Mesenchymal stem cell (in vitro differentiated cells and primary cell): ENCODE data around the gene SLC35C1.

Source experiments
- DNase-seq: peaks from one replicate; pipeline ENCODE4 v3.0.0-alpha.2; 2013
- H2AFZ ChIP-seq: one replicate; pipeline ENCODE4 v1.6.1; 2013; ENCODE audit warnings: low read depth, mild to moderate bottlenecking, control low read depth, inconsistent platforms, low read length, moderate library complexity
- H2AK5ac ChIP-seq: 2 replicates; pipeline ENCODE4 v1.6.1; 2013; ENCODE audit warnings: low read length, moderate library complexity, mild to moderate bottlenecking, inconsistent platforms; ENCODE audit not compliant: severe bottlenecking
- H2BK120ac ChIP-seq: one replicate; pipeline ENCODE4 v1.6.1; 2013; ENCODE audit warnings: low read depth, mild to moderate bottlenecking, inconsistent platforms, low read length, moderate library complexity
- H2BK12ac ChIP-seq, 2 experiments: one replicate each; pipeline ENCODE4 v1.6.1; 2013; ENCODE audit warnings: inconsistent platforms in 2 of 2, low read length in 2 of 2, mild to moderate bottlenecking in 2 of 2, moderate library complexity in 2 of 2, control low read depth in 1 of 2
- H2BK15ac ChIP-seq: one replicate; pipeline ENCODE4 v1.6.1; 2013; ENCODE audit warnings: mild to moderate bottlenecking, low read depth, inconsistent platforms; ENCODE audit not compliant: poor library complexity, severe bottlenecking
- H2BK5ac ChIP-seq: 2 replicates; pipeline ENCODE4 v1.6.1; 2013; ENCODE audit warnings: low read depth, mild to moderate bottlenecking, low read length, control low read depth, inconsistent platforms; ENCODE audit not compliant: poor library complexity, severe bottlenecking
- H3K14ac ChIP-seq, 2 experiments: one replicate each; pipeline ENCODE4 v1.6.1; 2013; ENCODE audit warnings: inconsistent platforms in 2 of 2, low read length in 2 of 2, control low read depth in 1 of 2, mild to moderate bottlenecking in 1 of 2, moderate library complexity in 1 of 2
- H3K18ac ChIP-seq, 2 experiments: one replicate each; pipeline ENCODE4 v1.6.1; 2013; ENCODE audit warnings: inconsistent platforms in 2 of 2, low read length in 2 of 2, control low read depth in 1 of 2, low read depth in 1 of 2, mild to moderate bottlenecking in 1 of 2
- H3K23ac ChIP-seq, 2 experiments: one replicate each; pipeline ENCODE4 v1.6.1; 2013; ENCODE audit warnings: inconsistent platforms in 2 of 2, low read length in 2 of 2, mild to moderate bottlenecking in 2 of 2, moderate library complexity in 2 of 2, control low read depth in 1 of 2
- H3K27ac ChIP-seq: 2 replicates; pipeline ENCODE4 v1.5.1; 2013; ENCODE audit warnings: mild to moderate bottlenecking, moderate library complexity, low read length, control low read depth, inconsistent platforms; ENCODE audit not compliant: poor library complexity, severe bottlenecking
- H3K27me3 ChIP-seq, 2 experiments: 2 replicates each; pipeline versions ENCODE4 v1.6.1 to v1.7.0; 2013; ENCODE audit warnings: low read length in 2 of 2, mild to moderate bottlenecking in 2 of 2, moderate library complexity in 2 of 2, control low read depth in 1 of 2, inconsistent platforms in 1 of 2; ENCODE audit not compliant: control insufficient read depth in 1 of 2, insufficient read depth in 1 of 2
- H3K36me3 ChIP-seq, 2 experiments: 2 replicates each; pipeline versions ENCODE4 v1.6.1 to v1.7.0; 2013; ENCODE audit warnings: low read length in 2 of 2, control low read depth in 1 of 2, inconsistent platforms in 1 of 2, low read depth in 1 of 2, mild to moderate bottlenecking in 1 of 2; ENCODE audit not compliant: insufficient read depth in 2 of 2, control insufficient read depth in 1 of 2
- H3K4ac ChIP-seq, 2 experiments: one replicate each; pipeline ENCODE4 v1.6.1; 2013; ENCODE audit warnings: inconsistent platforms in 2 of 2, low read length in 2 of 2, mild to moderate bottlenecking in 2 of 2, moderate library complexity in 2 of 2, control low read depth in 1 of 2, low read depth in 1 of 2
- H3K4me1 ChIP-seq: 2 replicates; pipeline ENCODE4 v1.6.1; 2013; ENCODE audit warnings: low read depth, low read length, control low read depth; ENCODE audit not compliant: control insufficient read depth, insufficient read depth
- H3K4me2 ChIP-seq: 2 replicates; pipeline ENCODE4 v1.6.1; 2013; ENCODE audit warnings: low read length, mild to moderate bottlenecking, inconsistent platforms; ENCODE audit not compliant: poor library complexity, severe bottlenecking
- H3K4me3 ChIP-seq, 2 experiments: 2 replicates each; pipeline versions ENCODE4 v1.5.1 to v1.7.0; 2013; ENCODE audit warnings: low read length in 2 of 2, mild to moderate bottlenecking in 2 of 2, control low read depth in 1 of 2, low read depth in 1 of 2; ENCODE audit not compliant: insufficient read depth in 1 of 2
- H3K79me1 ChIP-seq: replicated peaks from 2 replicates; pipeline ENCODE4 v1.6.1; 2013; ENCODE audit warnings: mild to moderate bottlenecking, control low read depth, low read length, inconsistent platforms; ENCODE audit not compliant: poor library complexity, severe bottlenecking
- H3K9ac ChIP-seq: 2 replicates; pipeline ENCODE4 v1.7.0; 2013; ENCODE audit warnings: mild to moderate bottlenecking, low read length, moderate library complexity
- H3K9me3 ChIP-seq: 2 replicates; pipeline ENCODE4 v1.7.0; 2013; ENCODE audit warnings: mild to moderate bottlenecking, low read length; ENCODE audit not compliant: control insufficient read depth
- H4K8ac ChIP-seq: one replicate; pipeline ENCODE4 v1.6.1; 2013; ENCODE audit warnings: inconsistent platforms, mild to moderate bottlenecking, low read length, moderate library complexity
- H4K91ac ChIP-seq: one replicate; pipeline ENCODE4 v1.6.1; 2013; ENCODE audit warnings: mild to moderate bottlenecking, low read length, inconsistent platforms
- WGBS: methylation state at CpG from one replicate; pipeline ENCODE4 v1.1.7; 2013; ENCODE audit warnings: mixed read lengths; 5-methylcytosine and 5-hydroxymethylcytosine counted together

Gene SLC35C1

DNA sequence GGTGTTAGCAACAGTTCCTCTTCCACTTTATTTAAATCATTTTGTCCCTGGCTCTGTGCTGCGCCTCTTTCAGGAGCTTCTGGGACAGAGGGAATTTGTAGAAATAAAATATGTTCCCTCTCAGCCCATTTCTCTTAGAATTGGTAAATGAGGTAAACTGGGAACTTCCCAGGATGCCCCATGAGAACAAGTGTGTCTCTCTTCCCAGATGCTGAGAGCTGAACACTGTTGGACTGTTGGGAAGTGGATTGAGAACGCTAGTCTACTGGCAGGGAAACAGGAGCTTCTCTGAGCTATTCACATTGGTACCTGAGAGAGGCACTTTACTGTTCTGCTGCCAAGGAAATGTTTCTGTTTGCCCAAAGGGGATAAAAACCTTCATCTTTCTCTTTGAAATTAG, 46.3 kb downstream of the SLC35C1 start:
- DNase-seq = peak; percentile 23
- Histone ChIP-seq H3K4me2 (no peak overlapping the region), H3K4me1 (peaks cover 9% of the 10 kb centered on the region), H4K91ac (no peak overlapping the region), H2AK5ac (no peak overlapping the region), H3K36me3 (peaks cover 0 to 8% of the 10 kb centered on the region in 2 experiments), H4K8ac (no peak overlapping the region), H3K23ac (no peak overlapping the region), H2BK120ac (no peak overlapping the region), H3K27ac (no peak overlapping the region), H3K4me3 (no peak overlapping the region), H3K18ac (no peak overlapping the region), H3K9me3 (no peaks in the 10 kb centered on the region), H3K14ac (no peak overlapping the region), H2BK15ac (no peak overlapping the region), H3K79me1 (peaks cover 39% of the 10 kb centered on the region), H2BK12ac (no peak overlapping the region), H2BK5ac (no peak overlapping the region), H2AFZ (no peak overlapping the region), H3K27me3 (no peaks in the 10 kb centered on the region), H3K9ac (peak overlapping the region; percentile 31), H3K4ac (no peak overlapping the region)
- 92% methylated on average over 1 of the region's 2 CpGs for WGBS

DNA sequence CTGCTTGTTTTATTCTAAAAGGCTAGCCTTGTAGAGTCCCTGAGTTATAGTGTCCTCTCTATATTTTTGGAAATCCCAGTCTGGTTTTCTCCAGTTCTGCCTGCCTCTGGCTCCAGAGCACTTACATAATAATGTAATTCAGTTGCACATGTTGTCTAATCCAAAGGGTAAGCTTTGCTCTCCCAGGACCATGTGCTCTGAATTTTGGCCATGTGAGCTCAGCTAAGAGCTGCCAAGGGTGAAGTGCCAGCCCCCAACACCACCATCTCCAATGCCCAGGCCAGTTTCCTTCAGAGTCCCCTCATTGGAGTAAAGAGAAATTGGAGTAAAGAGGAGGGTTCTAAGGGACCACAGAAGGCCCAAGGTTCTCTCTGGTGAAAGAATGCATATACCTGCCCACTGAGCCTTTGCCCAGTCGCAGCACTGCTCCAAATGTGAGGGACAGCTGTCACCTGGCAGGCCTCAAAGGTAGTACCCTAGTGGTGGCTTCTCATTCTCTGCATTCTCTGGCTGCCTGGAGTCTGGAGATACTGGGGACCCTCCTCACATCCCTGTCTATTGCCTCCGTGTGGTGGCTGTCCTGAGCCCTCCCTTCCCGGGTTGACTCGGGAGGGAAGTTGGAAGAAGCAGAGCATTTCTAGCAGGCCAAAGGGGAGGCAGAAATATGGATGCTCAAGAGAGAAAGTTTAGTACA, 47.2 kb downstream of the SLC35C1 start:
- no peak overlapping the region for H3K4me3 ChIP-seq
- no peaks in the 10 kb centered on the region for H3K9me3 ChIP-seq
- no peak overlapping the region for H2AFZ ChIP-seq
- H2AK5ac ChIP-seq = no peak overlapping the region
- H2BK120ac ChIP-seq = no peak overlapping the region
- H2BK12ac ChIP-seq = no peak overlapping the region
- no peak overlapping the region for H4K8ac ChIP-seq
- peaks cover 5 to 8% of the 10 kb centered on the region in 2 experiments for H3K36me3 ChIP-seq
- peaks cover 39% of the 10 kb centered on the region for H3K79me1 ChIP-seq
- no peak overlapping the region for H4K91ac ChIP-seq
- no peak overlapping the region for H2BK15ac ChIP-seq
- no peak overlapping the region for H2BK5ac ChIP-seq
- peak overlapping the region in 1 of 2 experiments; percentile 9 for H3K23ac ChIP-seq
- no peak overlapping the region for H3K14ac ChIP-seq
- H3K4me2 ChIP-seq = no peak overlapping the region
- no peak overlapping the region for H3K18ac ChIP-seq
- H3K27ac ChIP-seq = no peak overlapping the region
- 58% methylated on average over 4 of the region's 4 CpGs for WGBS
- H3K9ac ChIP-seq = peak overlapping the region; percentile 33
- H3K27me3 ChIP-seq = no peaks in the 10 kb centered on the region
- H3K4me1 ChIP-seq = peaks cover 9% of the 10 kb centered on the region
- DNase-seq = no peak
- no peak overlapping the region for H3K4ac ChIP-seq

DNA sequence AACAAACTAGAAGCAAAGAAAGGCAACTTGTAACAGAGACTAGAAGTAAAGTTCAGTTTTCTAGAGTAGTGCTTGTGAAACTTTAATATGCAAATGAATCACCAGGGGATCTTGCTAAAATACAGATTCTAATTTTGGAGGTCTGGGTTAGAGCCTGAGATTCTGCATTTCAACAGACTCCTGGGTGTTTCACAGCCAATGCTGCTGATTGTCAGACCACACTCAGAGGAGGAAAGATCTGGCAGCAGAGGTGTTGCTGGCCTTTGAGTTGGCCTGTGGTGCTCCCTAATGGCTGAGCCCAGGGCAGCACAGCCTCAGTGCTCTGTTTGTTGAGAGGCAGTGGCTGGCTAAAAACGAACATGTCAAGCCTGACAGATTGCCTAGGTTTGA, 47.8 kb downstream of the SLC35C1 start:
- Histone ChIP-seq H3K27me3 (no peaks in the 10 kb centered on the region), H3K14ac (no peak overlapping the region), H2BK5ac (no peak overlapping the region), H2BK12ac (no peak overlapping the region), H3K79me1 (peaks cover 35% of the 10 kb centered on the region), H3K4me2 (no peak overlapping the region), H3K23ac (no peak overlapping the region), H2BK15ac (no peak overlapping the region), H3K36me3 (peaks cover 7 to 8% of the 10 kb centered on the region in 2 experiments), H2BK120ac (no peak overlapping the region), H4K91ac (no peak overlapping the region), H3K9ac (peak overlapping the region; percentile 33), H3K18ac (no peak overlapping the region), H3K4ac (no peak overlapping the region), H2AK5ac (no peak overlapping the region), H3K27ac (no peak overlapping the region), H2AFZ (no peak overlapping the region), H4K8ac (no peak overlapping the region), H3K4me1 (peaks cover 10% of the 10 kb centered on the region), H3K9me3 (no peaks in the 10 kb centered on the region), H3K4me3 (no peak overlapping the region)
- no peak for DNase-seq
- no CpG with 5 or more reads among the region's 1 CpG for whole genome bisulfite sequencing

DNA sequence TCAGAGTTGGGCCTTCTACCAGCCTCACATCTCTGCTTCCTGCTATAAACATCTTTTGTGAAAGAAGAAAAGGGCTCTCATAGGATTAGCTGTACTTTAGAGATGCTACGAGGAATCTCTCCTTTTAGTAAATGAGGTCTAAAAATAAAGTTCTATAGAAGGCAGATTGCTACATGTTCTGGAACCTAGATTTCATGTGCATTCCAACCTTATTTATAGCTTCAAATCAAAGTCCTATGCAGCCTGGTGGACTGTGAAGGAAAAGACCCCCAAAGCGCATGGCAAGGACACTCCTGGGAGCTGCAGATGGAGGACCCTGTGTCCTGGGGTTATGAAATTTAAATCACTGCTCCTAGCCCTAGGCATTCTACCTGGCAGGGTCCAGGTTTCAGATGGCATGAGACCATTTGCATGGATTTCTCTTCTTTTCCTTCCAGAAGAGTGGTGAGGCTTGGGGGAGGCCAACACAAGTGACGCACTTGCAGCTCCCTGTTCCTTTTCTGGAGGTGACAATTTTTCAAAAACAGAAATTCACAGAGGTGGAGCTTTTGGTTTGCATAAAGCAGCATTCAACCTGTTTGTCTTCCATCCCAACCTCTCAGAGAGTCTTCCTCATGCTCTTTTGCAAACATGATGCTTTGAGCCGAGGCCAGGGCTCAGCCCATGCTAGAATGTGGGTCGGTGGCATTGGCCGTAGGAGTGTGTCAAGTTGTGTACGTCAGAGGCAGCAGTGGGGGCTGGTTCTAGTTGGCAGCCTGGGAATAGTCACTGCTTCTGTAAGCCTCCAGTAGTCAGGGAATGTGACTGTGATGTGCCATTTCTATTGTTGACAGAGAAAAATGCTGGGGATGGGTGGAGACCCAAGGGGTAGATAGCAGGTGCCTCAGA, 48.6 kb downstream of the SLC35C1 start:
- Histone ChIP-seq H3K9me3 (no peaks in the 10 kb centered on the region), H2AK5ac (no peak overlapping the region), H3K36me3 (peaks cover 8 to 9% of the 10 kb centered on the region in 2 experiments), H3K4me2 (no peak overlapping the region), H3K4ac (no peak overlapping the region), H4K91ac (no peak overlapping the region), H3K4me3 (no peak overlapping the region), H2AFZ (no peak overlapping the region), H3K23ac (no peak overlapping the region), H3K9ac (no peak overlapping the region), H4K8ac (no peak overlapping the region), H2BK12ac (no peak overlapping the region), H3K18ac (no peak overlapping the region), H3K14ac (no peak overlapping the region), H3K27me3 (no peaks in the 10 kb centered on the region), H2BK120ac (no peak overlapping the region), H3K79me1 (peaks cover 31% of the 10 kb centered on the region), H3K27ac (no peak overlapping the region), H2BK5ac (no peak overlapping the region), H2BK15ac (no peak overlapping the region), H3K4me1 (peaks cover 16% of the 10 kb centered on the region)
- no peak for DNase-seq
- WGBS = 91% methylated on average over 6 of the region's 7 CpGs
